Measurements from ENCODE around the gene PPARD. TPM values are rescaled to one million over a fixed set of nuclear protein-coding genes. Genes with fewer than 3 reads are reported as not detected.

The PPARD gene
- total and polyA plus RNA-seq, 2 of the 13 experiments (the other 11 are each of a cell fraction or from before 2014, with no cell fraction given), result 6.1 to 13.3 TPM

DNA sequence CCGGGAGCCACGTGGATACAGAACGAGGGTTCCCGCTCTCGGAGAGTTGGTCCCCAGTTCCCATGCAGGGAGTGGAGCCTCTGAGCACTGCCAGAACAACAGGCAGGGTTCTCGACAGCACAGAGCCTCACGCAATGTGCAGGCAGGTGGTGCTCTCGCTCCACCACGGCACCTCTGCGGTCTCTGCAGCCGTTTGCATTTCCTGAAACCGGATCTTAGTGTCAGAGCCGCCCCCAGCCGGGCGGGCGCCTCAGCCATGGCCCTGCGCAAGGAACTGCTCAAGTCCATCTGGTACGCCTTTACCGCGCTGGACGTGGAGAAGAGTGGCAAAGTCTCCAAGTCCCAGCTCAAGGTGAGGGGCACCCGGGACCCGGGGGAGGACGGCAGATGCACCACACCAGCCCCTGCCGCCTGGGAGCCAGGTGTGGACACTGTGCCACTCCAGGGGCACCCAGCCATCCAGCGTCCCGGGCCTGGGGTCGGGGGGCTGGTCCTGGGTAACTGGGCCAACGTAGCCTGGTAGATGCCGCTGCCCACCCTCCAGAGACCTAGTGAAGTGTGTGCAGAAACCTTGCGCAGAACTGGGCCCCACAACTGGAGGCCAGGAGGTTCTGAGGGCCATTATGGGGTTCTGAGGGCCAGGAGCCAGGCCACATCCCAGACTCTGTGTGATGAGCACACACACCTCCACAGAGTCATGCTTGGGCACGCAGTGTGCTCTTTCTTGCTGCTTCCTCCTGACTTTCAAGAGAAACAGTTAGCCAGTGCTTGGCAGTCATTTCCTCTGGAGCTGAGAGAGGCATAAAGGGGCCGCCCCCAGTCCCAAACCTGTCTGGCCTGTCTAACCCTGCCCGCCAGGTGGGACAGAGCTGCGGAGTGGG is 44.5 kb upstream of the PPARD start, which contains the start of gene DEF6 (continued):
- TF ChIP-seq ZNF687 (CRISPR knock-in tag; IDR thresholded peaks at IDR 0.05), result peak; percentile 95
- TF ChIP-seq, protein P1, sequence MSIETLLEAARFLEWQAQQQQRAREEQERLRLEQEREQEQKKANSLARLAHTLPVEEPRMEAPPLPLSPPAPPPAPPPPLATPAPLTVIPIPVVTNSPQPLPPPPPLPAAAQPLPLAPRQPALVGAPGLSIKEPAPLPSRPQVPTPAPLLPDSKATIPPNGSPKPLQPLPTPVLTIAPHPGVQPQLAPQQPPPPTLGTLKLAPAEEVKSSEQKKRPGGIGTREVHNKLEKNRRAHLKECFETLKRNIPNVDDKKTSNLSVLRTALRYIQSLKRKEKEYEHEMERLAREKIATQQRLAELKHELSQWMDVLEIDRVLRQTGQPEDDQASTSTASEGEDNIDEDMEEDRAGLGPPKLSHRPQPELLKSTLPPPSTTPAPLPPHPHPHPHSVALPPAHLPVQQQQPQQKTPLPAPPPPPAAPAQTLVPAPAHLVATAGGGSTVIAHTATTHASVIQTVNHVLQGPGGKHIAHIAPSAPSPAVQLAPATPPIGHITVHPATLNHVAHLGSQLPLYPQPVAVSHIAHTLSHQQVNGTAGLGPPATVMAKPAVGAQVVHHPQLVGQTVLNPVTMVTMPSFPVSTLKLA (IDR thresholded peaks at IDR 0.05), result no peak
- no peak for TF ChIP-seq ZNF564 (CRISPR knock-in tag; IDR thresholded peaks at IDR 0.05)
- no peak for TF ChIP-seq SMARCE1 (IDR thresholded peaks at IDR 0.05; ENCODE audit: borderline replicate concordance)
- TF ChIP-seq, protein P2, sequence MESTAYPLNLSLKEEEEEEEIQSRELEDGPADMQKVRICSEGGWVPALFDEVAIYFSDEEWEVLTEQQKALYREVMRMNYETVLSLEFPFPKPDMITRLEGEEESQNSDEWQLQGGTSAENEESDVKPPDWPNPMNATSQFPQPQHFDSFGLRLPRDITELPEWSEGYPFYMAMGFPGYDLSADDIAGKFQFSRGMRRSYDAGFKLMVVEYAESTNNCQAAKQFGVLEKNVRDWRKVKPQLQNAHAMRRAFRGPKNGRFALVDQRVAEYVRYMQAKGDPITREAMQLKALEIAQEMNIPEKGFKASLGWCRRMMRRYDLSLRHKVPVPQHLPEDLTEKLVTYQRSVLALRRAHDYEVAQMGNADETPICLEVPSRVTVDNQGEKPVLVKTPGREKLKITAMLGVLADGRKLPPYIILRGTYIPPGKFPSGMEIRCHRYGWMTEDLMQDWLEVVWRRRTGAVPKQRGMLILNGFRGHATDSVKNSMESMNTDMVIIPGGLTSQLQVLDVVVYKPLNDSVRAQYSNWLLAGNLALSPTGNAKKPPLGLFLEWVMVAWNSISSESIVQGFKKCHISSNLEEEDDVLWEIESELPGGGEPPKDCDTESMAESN (CRISPR knock-in tag; conservative IDR thresholded peaks at IDR 0.05), result peak; percentile 88; the same call in 1 of the 2 replicates
- TF ChIP-seq CBX5 (CRISPR knock-in tag; IDR thresholded peaks at IDR 0.05; ENCODE audit: borderline replicate concordance), result peak; percentile 80; the same call in 1 of the 2 replicates
- TF ChIP-seq ZNF275 (CRISPR knock-in tag; IDR thresholded peaks at IDR 0.05; ENCODE audit: borderline replicate concordance), result 0 out of 2 replicates have a peak, but pooled peaks have one; percentile 65
- TF ChIP-seq FIP1L1 (IDR thresholded peaks at IDR 0.05; ENCODE audit: borderline replicate concordance, insufficient read depth, low read depth, low read length), result 0 out of 2 replicates have a peak, but pooled peaks have one; percentile 51
- TF ChIP-seq, protein P3, sequence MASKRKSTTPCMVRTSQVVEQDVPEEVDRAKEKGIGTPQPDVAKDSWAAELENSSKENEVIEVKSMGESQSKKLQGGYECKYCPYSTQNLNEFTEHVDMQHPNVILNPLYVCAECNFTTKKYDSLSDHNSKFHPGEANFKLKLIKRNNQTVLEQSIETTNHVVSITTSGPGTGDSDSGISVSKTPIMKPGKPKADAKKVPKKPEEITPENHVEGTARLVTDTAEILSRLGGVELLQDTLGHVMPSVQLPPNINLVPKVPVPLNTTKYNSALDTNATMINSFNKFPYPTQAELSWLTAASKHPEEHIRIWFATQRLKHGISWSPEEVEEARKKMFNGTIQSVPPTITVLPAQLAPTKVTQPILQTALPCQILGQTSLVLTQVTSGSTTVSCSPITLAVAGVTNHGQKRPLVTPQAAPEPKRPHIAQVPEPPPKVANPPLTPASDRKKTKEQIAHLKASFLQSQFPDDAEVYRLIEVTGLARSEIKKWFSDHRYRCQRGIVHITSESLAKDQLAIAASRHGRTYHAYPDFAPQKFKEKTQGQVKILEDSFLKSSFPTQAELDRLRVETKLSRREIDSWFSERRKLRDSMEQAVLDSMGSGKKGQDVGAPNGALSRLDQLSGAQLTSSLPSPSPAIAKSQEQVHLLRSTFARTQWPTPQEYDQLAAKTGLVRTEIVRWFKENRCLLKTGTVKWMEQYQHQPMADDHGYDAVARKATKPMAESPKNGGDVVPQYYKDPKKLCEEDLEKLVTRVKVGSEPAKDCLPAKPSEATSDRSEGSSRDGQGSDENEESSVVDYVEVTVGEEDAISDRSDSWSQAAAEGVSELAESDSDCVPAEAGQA (IDR thresholded peaks at IDR 0.05; ENCODE audit: low read depth), result no peak
- TF ChIP-seq, protein P3 (CRISPR knock-in tag; IDR thresholded peaks at IDR 0.05; ENCODE audit: borderline replicate concordance), result no peak

All from HepG2 (cell line).